Measurements from ENCODE around the gene INSIG1.

INSIG1 gene

DNA sequence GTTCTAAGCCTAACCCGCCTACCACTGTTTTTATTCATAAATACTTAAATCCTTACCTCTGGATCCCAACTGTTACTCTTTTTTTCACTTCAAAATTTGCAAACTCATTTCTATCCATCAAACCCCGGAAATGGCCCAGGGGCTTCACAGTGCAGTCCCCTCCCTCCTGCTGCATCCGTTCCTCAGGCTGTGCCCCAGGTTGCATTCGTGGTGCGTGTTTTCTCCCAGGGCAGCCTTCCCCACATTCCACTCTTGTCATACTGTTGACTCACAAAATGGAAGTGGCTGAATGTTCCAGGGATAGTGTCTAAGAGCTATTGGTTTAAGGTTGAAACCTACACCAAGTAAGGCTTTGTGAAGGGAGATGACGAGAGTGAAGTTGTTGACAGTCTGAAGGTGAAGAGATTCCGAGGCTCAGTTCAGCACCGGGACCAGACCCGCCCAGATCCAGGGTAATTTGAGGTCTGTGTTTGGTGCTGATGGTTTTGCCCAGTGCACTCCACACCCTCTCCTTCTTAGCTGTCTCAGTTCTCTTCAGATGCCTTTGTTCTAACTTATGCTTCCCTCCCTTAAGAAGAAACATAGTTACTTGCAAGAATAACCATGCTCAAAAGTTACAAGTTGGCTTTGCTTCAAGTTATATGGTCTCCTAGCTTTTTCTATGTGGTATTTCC lies 7.7 kb downstream of the INSIG1 start:
- no peak for DNase-seq

DNA sequence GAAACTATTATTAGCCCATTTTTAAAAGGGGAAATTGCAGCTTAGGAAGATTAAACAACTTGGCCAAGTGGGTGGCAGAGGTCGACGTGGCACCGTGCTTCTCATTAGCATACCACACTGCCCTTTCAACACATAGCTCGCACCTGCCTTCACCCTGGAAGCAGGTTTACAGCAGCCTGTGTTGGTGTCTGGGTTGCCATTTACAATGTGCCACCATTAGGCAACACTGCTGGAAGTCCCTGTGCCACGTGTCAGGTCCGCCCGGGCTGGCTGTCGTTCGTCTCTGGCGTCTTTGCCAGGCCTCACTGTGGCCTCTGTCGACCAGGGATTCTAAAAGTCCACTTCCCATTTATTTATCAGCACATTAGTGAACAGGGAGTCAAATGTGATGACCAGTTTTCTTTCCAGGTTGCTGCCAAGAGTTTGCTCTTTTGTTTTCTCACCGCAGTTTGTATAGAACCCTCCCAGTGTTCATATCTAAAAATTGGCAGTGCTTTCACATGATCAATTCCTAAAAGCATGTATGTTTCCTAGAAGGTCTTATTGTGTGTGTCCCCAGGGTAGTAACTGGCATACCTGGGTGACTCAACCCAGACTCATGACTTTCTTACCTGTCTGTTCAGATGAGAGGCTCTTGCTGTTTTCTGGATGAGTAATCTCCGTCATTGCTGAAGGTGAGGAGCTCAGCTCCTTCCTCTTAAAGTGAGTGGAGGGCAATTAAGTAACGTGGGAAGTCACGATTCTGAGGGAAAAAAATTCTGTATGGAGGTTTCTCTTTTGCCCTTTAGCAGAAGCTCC lies 9.2 kb downstream of the INSIG1 start:
- no peak for DNase-seq

DNA sequence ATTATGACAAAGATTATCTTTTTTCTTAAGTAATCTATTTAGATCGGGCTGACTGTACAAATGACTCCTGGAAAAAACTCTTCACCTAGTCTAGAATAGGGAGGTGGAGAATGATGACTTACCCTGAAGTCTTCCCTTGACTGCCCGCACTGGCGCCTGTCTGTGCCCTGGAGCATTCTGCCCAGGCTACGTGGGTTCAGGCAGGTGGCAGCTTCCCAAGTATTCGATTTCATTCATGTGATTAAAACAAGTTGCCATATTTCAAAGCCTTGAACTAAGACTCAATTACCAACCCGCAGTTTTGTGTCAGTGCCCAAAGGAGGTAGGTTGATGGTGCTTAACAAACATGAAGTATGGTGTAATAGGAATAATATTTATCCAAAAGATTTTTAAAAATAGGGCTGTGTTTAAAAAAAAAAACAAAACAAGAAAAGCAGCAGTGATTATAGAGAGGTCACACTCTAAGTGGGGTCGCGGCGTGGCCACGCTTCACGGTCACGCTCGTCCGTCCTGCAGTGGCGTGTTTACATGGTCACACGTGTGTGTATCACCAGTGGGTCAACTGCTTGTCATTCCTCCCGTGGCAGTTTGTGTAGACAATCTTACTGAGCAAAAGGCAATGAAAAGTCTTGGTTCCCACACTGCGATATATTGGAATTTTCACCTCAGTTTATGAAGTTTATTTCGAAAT lies 10.8 kb downstream of the INSIG1 start:
- DNase-seq: no peak

DNA sequence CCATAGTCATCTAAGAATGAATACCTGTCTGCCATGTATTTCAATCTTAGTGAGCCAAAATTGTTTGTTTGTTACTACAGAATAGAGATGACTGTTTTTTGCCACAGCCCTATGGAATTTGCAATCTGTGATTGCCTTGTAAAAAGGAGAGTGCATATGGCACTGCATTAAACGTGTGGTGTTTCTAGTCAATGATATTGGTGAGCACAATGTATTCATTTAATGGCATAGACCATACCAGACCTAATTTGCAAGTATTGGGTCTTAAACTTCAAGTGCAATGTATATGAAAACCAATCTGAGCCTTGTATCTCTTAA lies 11.3 kb downstream of the INSIG1 start:
- no peak for DNase-seq

DNA sequence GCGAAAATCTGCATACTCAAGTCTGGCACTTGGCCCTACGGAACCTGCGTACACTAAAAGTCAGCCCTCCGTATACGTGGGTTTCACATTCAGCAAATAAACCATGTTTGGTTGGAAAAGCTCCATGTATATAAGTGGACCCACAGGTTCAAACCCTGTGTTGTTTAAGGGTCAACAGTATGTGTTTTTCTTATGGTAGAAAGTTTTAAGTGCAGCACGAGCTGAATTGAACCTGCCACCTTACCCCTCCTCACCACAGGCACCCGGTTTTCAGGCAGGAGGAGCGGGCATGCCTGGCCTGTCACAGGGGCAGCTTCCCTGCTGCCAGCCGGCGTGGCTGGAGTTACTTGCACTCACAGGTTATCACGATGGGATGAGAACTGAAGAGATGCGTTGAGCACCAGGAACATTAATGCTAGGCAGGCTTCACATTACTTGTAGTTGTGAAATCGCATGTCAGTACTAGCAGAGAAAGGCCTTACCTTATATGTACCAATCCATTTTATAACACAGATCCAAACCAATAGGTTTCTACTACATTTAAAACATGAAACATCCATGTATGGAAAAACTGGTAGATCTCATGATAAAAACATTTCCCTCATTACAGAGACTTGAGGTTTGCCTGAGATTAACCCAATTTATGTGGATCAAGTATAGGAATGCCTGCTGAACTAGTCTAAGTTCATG lies 12.9 kb downstream of the INSIG1 start:
- DNase-seq: no peak

DNA sequence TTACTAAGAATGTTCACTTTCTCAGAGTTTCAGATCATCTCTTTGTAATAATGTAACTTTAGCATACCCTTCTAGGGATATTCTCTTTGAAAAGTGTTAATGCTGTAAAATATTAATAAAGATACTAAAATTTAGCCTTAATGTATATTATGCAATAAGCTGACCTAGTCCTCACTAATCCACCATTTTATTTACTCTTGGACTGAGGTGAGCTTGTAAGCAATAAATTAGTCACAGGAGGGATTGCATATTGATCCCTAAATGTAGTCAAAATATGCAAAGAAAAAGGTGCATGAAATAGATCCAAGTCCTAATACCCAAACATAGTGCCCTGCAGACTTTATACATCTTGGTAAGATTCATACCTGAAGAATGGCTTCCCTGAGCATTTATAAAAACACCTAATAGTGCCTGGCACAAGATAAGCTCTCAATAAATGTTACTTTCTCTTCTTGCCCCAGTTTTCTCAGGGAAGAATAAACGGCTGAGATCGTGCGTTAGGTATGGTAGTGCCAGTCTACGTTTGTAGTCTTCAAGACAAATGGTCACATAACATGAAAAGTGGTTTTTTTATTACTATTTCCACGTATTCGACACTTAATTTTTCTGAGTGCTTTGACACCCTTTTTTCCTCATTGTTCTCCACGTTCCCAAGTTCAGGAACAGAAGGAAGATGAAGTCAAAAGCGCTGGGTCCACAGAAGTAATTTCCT lies 14.3 kb downstream of the INSIG1 start:
- no peak for DNase-seq

DNA sequence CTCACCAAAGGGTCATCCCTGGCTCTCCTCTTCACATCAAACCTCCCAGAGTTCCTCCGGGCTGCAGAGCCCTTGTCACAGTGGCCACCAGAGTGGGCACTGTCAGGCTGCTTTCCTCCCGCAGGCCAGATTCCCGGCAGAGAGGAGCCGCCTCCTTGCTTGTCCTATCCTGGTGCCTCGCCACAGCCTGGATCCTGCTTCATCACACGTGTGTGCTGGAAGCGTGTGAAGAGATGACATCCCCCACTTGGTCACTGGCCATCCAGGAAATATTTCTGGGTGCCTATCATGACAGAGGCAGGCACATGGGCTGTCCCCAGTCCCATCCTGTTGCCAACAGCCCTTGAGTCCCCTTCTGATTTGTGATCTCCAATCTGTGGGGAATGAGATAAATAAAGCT lies 15.0 kb downstream of the INSIG1 start:
- DNase-seq: no peak

DNA sequence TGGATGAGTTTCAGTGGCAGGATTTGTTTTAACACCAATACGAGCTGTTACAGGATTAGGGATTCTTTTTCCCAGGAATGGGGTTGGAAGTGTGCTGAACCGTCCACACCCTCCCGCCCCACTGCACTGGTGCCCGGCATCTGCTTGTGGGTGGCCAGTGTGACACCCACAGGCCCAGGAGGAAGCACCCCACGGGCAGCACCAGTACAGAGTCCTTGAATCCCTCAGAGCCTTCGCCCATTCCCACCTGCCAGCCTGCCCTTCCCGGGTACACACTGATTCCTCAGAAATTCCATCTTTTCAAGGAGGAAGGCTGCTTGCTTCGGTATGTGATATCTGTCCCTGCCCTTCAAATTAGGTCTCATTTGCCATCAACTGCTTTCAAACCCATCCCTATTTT lies 15.4 kb downstream of the INSIG1 start:
- DNase-seq: no peak

DNA sequence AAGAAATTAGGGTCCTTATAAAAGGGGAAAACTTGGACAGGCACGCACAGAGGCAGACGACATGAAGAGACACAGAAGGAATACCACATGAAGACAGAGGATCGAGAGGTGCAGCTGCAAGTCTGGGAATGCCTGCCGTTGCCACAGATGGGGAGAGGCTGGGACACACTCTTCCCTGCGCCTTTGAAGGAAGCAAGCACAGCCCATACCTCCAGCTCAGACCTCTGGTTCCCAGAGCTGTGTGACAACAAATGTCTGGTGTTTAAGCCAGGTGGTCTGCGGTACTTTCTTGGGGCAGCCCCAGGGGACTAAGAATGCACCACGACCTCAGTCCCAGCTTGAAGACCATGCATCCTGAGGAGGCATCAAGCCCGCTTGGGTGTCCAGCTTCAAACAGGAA lies 18.3 kb downstream of the INSIG1 start:
- DNase-seq: no peak

DNA sequence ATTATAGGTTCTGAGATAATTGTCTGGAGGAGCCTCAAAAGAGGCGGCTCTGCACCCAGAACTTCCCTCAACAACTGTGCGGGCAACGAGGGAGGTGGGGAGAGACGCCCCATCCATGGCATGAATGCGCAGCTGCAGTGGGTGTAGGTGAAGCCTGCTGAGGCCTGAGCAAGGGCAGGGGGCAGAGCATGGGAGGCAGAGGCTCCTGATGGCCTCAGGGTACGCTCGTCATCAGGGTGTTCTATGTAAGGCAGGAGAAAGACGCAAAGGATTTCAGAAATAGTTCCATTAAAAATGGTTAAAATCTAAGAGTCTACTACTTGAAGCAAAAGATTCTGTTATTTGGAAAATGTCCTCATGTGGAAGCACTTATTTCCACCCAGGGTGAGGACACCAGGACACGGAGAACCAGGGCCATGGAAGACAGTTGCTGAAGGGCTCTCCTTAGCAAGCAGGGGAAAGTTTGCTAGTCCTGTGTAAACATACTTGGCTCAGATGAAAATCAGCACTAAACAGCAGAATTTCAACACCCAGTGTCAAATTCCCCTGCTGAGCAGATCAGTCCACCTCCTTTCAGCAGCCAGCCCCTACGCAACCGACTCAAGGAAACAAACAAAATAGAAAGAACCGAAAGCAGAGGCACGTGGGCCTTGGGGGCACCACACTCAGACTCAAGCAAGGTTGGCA lies 18.9 kb downstream of the INSIG1 start:
- no peak for DNase-seq

DNA sequence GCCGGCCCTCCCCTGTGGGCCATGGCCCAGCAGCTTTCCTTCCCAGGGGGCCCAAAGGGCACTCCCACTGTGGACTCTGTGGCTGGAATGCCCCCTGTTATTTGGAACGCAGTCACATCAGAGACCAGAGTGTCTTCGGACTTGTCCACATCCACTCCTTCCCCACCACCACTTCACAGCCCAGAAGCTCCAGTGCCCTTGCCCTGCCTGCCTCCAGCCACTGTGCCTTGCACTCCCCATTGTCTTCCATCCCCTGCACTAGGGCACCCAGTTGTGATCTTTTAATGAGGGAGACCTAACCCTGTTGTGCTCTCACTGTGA lies 19.4 kb downstream of the INSIG1 start:
- DNase-seq: no peak

DNA sequence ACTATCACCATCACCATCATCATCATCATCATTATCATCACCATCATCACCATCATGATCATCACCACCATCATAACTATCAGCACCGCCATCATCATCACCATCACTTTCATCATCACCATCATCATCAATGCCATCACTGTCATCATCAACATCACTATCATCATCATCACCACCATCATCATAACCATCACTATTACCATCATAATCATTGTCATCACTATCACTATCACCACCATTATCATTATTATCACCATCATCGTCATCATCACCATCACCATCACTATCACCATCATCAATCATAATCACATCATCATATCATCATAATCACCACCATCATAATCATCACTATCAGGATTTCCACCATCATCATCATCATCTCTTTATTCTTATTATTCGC lies 20.6 kb downstream of the INSIG1 start:
- DNase-seq: no peak

DNA sequence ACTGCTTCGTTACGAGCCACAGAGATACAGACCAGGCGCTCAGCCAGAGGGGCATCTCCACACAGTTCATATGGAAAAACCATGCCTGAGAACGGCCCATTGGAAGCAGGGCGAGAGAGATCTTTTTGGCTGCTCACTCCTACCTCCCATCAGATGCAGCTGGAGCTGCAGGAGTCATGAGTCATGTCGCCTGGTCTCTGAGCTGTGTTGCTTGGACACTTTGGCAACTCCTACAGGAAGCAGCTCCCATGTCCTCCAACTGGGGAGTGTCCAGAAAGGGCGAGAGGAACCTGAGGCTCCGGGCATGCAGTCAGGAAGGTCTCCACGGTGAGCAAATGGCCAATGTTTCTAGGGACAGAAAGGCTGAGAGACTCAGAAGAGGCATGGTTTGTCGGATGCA lies 24.9 kb downstream of the INSIG1 start:
- no peak for DNase-seq

DNA sequence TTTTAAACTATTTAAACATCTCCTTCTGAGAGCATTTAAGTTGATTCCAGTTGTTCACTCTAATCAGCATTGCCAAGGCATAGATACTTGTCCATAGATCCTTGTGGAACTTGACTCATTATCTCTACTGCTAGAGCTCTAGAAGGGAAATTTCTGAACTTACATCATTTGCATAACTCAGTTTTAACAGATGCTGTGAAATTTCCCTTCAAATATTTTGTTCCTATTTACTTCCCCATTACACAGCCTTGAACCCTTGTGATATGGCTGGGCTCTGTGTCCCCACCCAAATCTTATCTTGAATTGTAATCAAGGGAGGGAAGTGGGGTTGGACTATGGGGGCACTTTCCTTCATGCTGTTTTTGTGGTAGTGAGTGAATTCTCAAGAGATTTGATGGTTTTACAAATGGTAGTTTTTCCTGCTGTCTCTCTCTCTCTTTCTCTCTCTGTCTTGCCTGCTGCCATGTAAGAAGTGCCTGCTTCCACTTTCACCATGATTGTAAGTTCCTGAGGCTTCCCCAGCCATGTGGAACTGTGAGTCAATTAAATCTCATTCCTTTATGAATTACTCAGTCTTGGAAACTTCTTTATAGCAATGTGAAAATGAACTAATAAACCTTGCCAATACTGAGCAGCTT lies 25.4 kb downstream of the INSIG1 start:
- no peak for DNase-seq

DNA sequence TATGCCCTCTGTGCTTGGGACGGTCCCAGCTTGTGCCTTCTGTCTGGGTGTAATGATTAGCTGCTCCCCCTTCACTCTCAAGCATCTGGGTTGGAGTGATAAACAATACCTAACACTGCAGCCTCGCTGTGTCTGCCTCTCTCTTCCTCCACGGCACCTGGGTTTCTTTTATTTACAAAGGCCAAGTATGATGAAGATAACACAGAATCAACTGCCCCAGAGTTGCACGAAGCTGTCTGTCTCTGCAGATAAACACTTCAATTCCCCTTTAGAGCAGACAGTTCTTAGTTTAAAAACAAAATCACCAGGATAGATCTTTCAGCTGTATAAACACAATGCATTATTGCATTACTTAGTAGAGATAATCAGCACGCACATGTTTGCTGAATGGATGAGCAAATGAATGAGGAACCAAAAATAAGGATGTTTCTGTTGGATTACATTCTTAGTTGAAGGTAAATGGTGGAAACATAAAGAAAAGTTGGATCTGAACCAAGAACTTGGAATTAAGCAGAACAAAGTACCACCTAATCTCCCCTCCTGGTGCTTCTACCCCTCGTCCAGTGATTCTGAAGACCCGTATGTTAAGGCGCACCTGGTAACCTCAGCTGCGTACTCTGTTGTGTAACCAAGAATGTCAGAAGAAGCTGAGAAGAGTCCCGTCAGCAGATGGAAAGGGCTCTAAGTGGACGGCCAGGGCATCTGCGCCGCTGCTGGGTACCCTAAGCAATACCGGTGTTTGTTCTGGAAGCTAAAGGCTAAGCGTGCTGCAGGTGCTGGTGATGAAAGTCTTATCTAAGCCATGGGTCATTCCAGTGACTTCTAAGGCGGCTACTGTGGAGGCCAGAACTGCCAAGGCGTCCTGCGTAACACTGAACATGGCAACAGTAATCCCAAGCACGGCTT lies 26.6 kb downstream of the INSIG1 start:
- no peak for DNase-seq

DNA sequence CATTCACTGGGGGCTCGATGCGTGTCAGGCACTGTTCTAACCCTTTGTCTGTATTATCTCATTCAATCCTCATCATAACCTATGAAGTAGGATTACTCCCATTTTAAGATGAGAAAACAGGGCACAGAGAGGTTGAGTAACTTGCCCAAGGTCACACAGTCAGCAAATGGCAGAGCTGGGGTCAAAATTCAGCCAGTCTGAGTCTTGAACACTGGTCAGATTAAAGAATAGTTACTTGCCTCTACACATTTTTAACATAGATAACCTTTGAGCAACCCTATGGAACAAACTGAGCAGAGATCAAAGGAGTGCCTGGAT lies 27.2 kb downstream of the INSIG1 start:
- no peak for DNase-seq

DNA sequence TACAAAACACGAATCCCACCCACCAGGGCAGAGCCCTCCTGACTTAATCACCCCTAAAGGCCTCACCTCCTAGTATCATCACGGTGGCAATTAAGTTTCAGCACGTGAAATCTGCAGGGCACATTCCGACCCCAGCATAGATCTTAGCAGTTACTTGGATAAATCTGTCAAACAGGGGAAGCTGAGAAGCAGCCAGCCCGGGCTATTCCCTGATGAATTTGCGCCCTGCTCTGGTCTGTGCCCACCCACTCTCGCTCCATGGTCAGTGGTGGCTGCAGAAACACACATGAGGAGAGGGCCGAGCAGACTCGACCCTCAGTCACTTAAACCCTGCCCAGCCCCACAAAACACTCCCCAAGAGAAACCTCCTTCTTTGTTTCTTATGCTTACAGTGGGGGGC lies 28.7 kb downstream of the INSIG1 start:
- no peak for DNase-seq

DNA sequence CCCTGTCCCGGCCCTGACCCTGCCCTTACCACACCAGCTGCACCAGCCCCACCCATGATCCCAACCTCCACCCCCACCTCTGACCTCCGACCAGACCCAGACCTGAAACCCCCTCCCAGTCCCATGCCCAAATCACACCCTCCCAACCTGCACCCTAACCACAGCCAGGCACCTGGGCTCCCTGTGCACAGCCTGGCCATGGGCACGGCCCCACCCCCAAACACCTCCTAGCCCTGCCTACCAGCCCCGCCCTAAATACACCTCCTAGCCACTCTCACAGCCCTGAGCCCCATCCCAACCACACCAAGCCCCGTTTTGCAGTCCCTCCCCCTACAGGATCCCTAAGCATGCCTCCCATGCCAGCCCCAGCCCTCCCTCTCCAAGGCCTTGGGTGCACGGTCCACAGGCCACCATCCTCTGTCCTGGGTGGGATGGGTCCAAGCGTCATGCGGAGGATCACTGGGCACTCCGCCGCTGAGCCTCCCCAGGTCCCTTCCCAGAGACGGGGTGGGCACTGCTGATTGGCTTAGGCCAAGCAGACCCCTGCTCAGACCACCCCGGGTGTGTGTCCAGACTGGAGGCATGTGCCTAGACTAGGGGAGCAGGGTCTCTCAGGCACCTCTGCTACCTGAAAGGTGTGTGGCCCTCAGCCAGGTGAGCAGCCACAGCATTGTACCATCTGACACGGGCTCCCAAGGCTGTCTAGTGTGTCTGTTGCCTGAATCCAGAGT lies 30.1 kb downstream of the INSIG1 start:
- DNase-seq: no peak

DNA sequence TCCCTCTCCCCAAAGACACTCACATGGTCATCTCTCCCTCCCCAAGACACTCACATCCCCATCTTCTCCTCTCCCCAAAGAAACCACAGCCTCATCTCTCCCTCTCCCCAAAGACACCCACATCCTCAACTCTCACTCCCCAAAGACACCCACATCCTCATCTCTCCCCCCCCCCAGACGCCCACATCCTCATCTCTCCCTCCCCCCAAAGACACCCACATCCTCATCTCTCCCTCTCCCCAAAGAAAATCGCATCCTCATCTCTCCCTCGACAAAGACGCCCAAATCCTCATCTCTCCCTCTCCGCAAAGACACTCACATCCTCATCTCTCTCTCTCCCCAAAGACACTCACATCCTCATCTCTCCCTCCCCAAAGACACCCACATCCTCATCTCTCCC lies 31.5 kb downstream of the INSIG1 start:
- DNase-seq: no peak

DNA sequence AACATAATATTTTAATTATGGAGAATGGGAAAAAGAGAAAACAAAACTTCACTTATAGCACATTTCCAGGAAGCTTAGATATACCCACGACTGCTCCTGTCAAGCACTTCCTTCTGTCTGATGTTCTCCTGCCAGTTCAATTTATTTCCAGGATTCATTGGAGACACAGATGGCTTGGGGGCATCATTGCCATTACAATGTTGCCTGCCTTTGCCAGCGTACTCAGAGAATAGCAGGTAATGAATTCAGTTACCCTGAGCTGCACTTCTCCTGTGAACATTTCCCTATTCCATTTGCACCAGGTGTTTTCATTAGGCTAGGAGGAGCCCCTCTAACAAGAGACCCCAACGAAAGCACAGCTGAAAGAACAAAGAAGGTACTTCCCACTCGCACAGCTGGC lies 33.7 kb downstream of the INSIG1 start:
- no peak for DNase-seq
